SK-N-MC (cell line): ENCODE measurements around the gene HLX.

Experiments used
- DNase-seq: peaks from one replicate; pipeline ENCODE4 v3.0.0-alpha.2; 2011; ENCODE audit warnings: low read depth, low spot score
- H3K27ac ChIP-seq: fragments of 200-600 bp; sonication (generic); 2 replicates; pipeline ENCODE4 v1.5.1; 2016; ENCODE audit warnings: mixed run types
- H3K36me3 ChIP-seq: fragments of 200-600 bp; sonication (generic); 2 replicates; pipeline ENCODE4 v1.6.1; 2017; ENCODE audit warnings: antibody characterized with exemption, low read length, mixed read lengths; ENCODE audit not compliant: insufficient read depth
- H3K4me3 ChIP-seq: fragments of 200-600 bp; sonication (generic); 2 replicates; pipeline ENCODE4 v1.5.1; 2016
- H3K9ac ChIP-seq: fragments of 200-600 bp; sonication (generic); 2 replicates; pipeline ENCODE4 v1.8.0; 2017; ENCODE audit warnings: mixed run types, mixed read lengths; ENCODE audit not compliant: insufficient read length
- H3K9me3 ChIP-seq: fragments of 200-600 bp; sonication (generic); 2 replicates; pipeline ENCODE4 v1.6.1; 2017; ENCODE audit warnings: low read depth, mild to moderate bottlenecking, antibody characterized with exemption, low read length, moderate library complexity, mixed read lengths
- EZH2 ChIP-seq: fragments of 200-600 bp; sonication (generic); IDR thresholded peaks from one replicate; pipeline ENCODE4 v1.6.1; 2017; ENCODE audit warnings: antibody characterized with exemption
- FOXP2 ChIP-seq: optimal IDR thresholded peaks from 2 replicates; pipeline ENCODE3; 2011; ENCODE audit warnings: mild to moderate bottlenecking, moderate library complexity; ENCODE audit not compliant: insufficient read depth; ENCODE audit errors: extremely low read length, control extremely low read depth
- POLR2AphosphoS5 ChIP-seq: IDR thresholded peaks from 2 replicates; pipeline ENCODE4 v1.6.1; 2012; ENCODE audit warnings: mild to moderate bottlenecking, low read depth, low read length, borderline replicate concordance

Gene HLX

DNA sequence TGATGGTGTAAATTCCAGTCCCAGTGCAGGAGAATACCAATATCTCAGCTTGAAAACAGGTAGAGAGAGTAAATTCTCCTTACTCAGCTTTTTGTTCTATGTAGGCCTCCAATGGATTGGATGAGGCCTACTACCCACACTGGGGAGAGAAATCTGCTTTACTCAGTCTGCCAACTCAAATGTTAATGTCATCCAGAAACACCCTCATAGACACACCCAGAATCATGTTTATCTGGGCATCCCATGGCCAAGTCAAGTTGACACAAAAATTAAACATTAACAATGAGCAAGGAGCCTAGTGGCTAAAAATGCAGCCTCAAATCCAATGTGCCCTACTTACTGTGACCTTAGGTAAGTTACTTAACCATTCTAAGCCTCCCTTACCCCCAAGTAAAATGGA lies 6.9 kb upstream of the HLX start:
- TF ChIP-seq POLR2AphosphoS5, result no peak
- Histone ChIP-seq H3K9me3 (no peaks in the 10 kb centered on the region), H3K27ac (no peak overlapping the region), H3K4me3 (no peak overlapping the region), H3K9ac (no peak overlapping the region), H3K36me3 (no peaks in the 10 kb centered on the region)
- no peak for DNase-seq

DNA sequence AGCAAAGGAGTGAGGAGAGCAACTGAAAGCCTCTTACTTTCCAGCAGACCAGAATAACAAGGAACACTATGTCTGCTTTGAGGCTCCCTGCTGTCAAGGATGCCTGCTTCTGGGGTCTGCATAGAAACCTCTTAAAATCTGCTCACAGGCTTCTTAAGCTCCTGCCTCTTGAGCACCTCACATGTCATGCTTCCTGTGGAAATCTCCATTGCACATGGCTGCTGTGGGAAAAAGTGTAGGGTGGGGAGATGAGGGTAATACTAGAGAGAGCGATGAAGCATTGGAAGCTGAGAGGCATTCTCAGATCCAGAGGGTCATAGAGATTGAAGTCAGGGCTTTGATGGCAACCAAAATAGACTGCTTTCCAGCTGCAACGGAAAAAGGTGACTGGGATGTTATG lies 6.2 kb upstream of the HLX start:
- DNase-seq, result no peak

DNA sequence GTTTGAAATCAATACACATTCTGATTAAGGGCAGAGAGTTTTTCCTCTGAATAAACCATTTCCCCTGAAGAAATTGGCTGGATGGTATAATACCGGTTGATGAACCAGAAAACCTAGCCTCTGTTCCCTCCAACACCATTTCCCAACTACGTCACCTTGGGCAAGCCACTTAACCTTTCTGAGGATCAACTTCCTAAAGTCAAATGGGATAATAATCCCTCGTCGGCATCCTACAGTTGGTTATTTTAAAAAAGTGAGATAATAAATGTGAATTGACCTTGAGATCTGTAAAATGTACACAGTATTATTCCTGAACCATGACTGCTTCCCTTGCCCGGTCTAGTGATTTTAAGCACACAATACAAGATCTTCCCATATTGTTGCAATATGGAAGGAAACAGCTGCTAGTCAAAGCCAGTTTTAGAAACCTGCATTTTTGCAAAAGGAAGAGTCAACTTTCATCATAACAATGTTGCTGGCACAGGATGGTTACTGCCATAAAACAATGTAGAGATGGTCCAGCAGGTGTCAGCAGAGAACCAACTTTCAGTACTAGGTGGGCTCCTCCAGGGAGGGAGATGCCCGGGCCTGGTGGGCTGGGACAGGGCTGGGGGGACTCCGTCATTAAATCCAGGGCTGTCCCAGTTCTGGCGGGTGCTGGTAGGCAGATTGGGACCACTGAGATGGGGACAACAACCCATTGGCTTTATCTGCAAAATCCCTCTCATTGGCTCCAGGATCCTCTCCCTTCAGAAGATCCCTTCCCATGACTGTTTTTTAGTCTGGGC lies 5.2 kb upstream of the HLX start:
- Histone ChIP-seq H3K9me3 (no peaks in the 10 kb centered on the region), H3K9ac (no peak overlapping the region), H3K4me3 (no peak overlapping the region), H3K27ac (no peak overlapping the region), H3K36me3 (no peaks in the 10 kb centered on the region)
- no peak for DNase-seq
- no peak for TF ChIP-seq FOXP2
- no peak for TF ChIP-seq EZH2
- TF ChIP-seq POLR2AphosphoS5, result no peak

More for the DNA sequence above, 6.2 kb upstream of the HLX start:
- Histone ChIP-seq H3K36me3 (no peaks in the 10 kb centered on the region), H3K27ac (no peak overlapping the region), H3K4me3 (no peak overlapping the region), H3K9me3 (no peaks in the 10 kb centered on the region), H3K9ac (no peak overlapping the region)
- no peak for TF ChIP-seq EZH2
- TF ChIP-seq FOXP2, result no peak
- no peak for TF ChIP-seq POLR2AphosphoS5

DNA sequence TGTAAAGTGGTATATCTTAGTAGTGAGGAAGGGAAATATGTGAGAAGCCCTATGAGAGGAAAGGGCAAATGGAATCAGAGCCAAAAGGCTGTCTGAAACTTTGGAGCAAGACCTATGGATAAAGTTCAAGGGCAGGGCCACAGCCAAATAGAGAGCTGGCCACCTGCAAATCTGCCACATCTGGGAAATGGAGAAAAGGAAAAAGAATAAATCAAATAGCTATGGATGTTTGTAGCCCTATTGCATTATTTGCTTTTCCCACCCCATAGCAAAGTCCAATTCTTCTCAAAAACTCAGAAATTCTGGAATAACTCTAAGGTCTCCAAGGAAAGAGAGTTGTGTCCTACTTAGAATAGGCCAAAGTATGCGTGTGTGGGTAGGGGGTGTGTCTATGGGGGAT lies 4.0 kb upstream of the HLX start:
- Histone ChIP-seq H3K4me3 (no peak overlapping the region), H3K27ac (no peak overlapping the region), H3K9ac (no peak overlapping the region), H3K9me3 (no peaks in the 10 kb centered on the region), H3K36me3 (no peaks in the 10 kb centered on the region)
- TF ChIP-seq POLR2AphosphoS5 (no peak), EZH2 (no peak)
- no peak for DNase-seq

DNA sequence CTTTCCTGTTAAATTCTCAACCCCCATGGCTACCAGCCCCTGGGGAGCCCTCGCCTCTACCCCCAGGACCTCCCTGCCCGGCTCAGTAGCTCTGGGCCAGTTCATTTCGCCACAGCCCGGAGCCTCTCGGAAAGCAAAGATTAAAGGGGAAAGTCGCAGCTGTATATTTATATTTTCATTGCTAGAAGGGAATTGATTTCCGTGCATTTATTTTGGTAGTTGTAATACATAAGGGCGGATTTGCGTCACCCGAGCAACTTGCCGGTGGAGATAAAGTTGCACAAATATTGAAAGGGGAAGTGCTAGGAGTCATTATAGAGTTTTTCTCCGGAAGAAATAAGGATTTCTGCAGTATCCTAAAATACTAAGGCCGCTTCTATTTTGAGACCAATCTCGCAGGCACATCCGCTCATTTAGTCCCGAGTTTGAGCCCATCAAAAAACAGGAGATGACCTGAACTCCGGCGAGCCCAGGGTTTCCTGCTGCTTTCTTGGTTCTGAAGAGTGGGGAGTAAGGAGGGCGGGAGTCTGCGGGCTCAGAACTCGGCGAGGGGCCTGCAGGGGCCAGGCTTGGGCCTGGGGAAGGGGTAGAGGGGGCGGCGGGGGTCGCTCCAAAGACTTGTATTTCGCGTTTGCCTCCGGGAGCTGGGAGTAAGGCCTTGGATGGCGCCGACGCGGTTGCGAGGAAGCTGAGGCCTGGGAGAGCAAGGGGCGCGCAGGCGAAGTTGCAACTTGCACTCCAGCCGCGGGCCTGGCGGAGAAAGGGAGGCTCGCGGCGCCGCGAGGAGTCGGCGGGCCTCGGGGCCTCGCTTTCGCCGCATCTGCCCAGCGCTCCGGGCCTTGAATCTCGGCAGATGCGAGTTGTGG lies 2.5 kb upstream of the HLX start:
- TF ChIP-seq POLR2AphosphoS5, result no peak
- no peak for TF ChIP-seq FOXP2
- no peak for TF ChIP-seq EZH2
- H3K27ac ChIP-seq, result no peak overlapping the region
- no peak overlapping the region for H3K4me3 ChIP-seq
- no peak for DNase-seq
- no peak overlapping the region for H3K9ac ChIP-seq
- H3K9me3 ChIP-seq, result no peaks in the 10 kb centered on the region
- no peaks in the 10 kb centered on the region for H3K36me3 ChIP-seq

DNA sequence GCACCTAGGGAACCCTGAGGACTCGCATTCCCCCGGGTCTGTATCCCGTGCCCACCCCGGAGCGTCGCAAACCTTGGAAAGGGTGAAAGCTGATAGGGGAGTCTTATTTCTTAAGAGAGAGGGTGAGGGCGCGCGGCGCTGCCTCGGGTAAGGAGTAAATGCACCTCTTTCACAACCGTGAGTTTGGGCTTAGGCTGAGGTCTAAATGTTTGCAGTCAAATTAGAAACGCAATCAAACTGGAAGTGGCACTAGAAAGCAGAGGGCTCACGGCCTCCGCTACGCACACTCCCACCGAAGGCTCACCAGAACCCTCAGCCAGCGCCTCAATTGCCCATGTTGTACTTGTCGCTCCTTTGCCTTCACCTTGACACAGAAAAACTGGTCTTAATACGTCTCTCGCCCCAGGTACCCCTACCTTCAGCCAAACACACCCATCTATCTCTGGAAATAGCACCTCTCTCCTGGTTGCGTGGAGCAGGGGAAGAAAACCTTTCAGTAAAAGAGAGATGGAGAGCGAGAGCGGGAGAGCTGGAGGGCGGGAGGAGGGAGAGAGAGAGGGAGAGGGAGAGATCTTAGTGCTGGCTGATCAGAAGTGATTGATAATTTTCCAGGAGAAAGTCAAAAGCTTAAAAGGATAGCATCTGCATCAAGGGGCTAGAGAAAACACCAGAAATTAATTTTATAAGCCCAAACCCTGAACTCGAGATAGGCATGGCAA lies 1.7 kb upstream of the HLX start:
- TF ChIP-seq EZH2 (no peak), FOXP2 (no peak), POLR2AphosphoS5 (no peak)
- no peak for DNase-seq
- Histone ChIP-seq H3K27ac (no peak overlapping the region), H3K4me3 (no peak overlapping the region), H3K9me3 (no peaks in the 10 kb centered on the region), H3K9ac (no peak overlapping the region), H3K36me3 (no peaks in the 10 kb centered on the region)

DNA sequence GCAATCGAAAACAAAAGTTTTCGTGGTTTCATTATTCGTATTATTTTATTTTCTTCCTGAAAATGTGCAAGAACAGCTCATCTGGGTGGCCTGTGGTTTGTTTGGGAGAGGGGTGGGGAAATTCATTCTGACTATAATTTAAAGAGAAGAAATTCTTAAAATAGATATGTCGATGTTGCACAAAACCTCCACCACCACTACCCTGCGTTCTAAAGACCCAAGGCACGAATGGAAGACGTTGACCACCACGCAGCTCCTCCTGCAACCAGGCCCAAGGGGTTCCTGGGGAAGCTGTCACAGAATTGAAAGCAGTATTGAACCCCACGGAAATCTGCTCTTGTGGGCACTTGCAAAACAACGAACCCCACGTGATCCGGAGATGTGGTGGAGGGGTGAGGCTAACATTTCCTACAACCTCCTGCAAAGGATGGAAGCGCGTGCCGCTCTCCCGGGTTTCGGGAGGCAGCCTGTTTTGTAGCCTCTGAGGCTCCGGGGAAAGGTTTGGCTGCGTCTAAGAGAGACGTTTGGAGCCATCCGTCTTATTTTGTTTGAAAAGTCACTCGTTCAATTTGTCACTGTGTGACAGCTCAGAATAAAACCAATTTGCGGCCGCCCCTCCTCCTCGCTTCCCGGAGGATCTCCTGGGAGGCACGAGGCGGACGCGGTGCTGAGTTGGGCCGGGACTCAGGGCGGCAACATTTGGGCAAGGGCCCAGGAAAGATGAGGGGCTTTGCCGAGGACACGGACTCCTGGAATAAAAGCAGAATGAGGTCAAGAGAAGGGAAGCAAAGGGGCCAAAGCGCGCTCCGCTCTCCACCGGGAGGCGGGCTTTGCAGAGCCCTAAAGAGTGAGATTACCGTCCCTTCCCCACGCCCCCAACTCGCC lies 810 bp upstream of the HLX start:
- Histone ChIP-seq H3K9me3 (no peaks in the 10 kb centered on the region), H3K36me3 (no peaks in the 10 kb centered on the region), H3K27ac (no peak overlapping the region), H3K9ac (no peak overlapping the region), H3K4me3 (peak overlapping the region; percentile 65)
- TF ChIP-seq FOXP2 (no peak), POLR2AphosphoS5 (no peak), EZH2 (peak; percentile 94)
- DNase-seq, result no peak
